HG03280 (cell line): Measurements from ENCODE around the gene DMAC2.
"Not testable (repeated sequence)": the region's sequence is repeated elsewhere in the genome, so short reads cannot be mapped to it uniquely, and the experiment has no call there.

ENCODE experiments used
- ATAC-seq: cut with Tn5 transposase; IDR thresholded peaks from one replicate; pipeline ENCODE4 v1.9.1; 2021; ENCODE audit warnings: mild to moderate bottlenecking, moderate library complexity; ENCODE audit not compliant: unreplicated experiment

Gene DMAC2

GRCh38 chr19:41439441-41440222 lies at the start of gene DMAC2:
DMAC2 (minus strand) TSS chr19:41439912; CDS start chr19:41439899, 13 bp downstream.
- peak; percentile 86 for ATAC-seq

- not testable (repeated sequence) for ATAC-seq
These were observed 47.2 kb upstream of the DMAC2 start for GRCh38 chr19:41486953-41487352.

GRCh38 chr19:41484822-41485221 lies 45.1 kb upstream of the DMAC2 start:
- ATAC-seq = no peak

- no peak for ATAC-seq
These were observed 40.6 kb upstream of the DMAC2 start for GRCh38 chr19:41480336-41480735.

GRCh38 chr19:41479757-41480191 lies 40.1 kb upstream of the DMAC2 start:
- no peak for ATAC-seq

GRCh38 chr19:41478875-41479756 lies 39.4 kb upstream of the DMAC2 start:
- no peak for ATAC-seq

GRCh38 chr19:41478171-41478570 lies 38.5 kb upstream of the DMAC2 start:
- ATAC-seq = no peak

- ATAC-seq = no peak
These were observed 36.9 kb upstream of the DMAC2 start for GRCh38 chr19:41476583-41476982.

GRCh38 chr19:41463257-41464256 lies 23.8 kb upstream of the DMAC2 start:
- not testable (repeated sequence) for ATAC-seq

- ATAC-seq = no peak
These were observed 22.8 kb upstream of the DMAC2 start for GRCh38 chr19:41462497-41462896.

GRCh38 chr19:41457241-41457640 lies 17.5 kb upstream of the DMAC2 start:
- ATAC-seq = peak; percentile 88

- ATAC-seq = no peak
These were observed 16.7 kb upstream of the DMAC2 start for GRCh38 chr19:41456342-41456918.

- ATAC-seq = no peak
These were observed 16.2 kb upstream of the DMAC2 start for GRCh38 chr19:41455936-41456335.

GRCh38 chr19:41452584-41453275 lies 13.0 kb upstream of the DMAC2 start:
- ATAC-seq = no peak

- no peak for ATAC-seq
These were observed 10.1 kb upstream of the DMAC2 start for GRCh38 chr19:41449865-41450178.

GRCh38 chr19:41449079-41449864 lies 9.6 kb upstream of the DMAC2 start:
- ATAC-seq = peak; percentile 62

GRCh38 chr19:41447732-41448332 lies 8.1 kb upstream of the DMAC2 start:
- no peak for ATAC-seq

- no peak for ATAC-seq
These were observed 5.9 kb upstream of the DMAC2 start for GRCh38 chr19:41445575-41445974.
